HG02840 (cell line): Measurements from ENCODE around the gene FCGBP.

Source experiments
- ATAC-seq: cut with Tn5 transposase; IDR thresholded peaks from one replicate; pipeline ENCODE4 v1.9.1; 2021; ENCODE audit warnings: mild to moderate bottlenecking, moderate library complexity, moderate number of reproducible peaks; ENCODE audit not compliant: unreplicated experiment, low FRiP score

The FCGBP gene

DNA sequence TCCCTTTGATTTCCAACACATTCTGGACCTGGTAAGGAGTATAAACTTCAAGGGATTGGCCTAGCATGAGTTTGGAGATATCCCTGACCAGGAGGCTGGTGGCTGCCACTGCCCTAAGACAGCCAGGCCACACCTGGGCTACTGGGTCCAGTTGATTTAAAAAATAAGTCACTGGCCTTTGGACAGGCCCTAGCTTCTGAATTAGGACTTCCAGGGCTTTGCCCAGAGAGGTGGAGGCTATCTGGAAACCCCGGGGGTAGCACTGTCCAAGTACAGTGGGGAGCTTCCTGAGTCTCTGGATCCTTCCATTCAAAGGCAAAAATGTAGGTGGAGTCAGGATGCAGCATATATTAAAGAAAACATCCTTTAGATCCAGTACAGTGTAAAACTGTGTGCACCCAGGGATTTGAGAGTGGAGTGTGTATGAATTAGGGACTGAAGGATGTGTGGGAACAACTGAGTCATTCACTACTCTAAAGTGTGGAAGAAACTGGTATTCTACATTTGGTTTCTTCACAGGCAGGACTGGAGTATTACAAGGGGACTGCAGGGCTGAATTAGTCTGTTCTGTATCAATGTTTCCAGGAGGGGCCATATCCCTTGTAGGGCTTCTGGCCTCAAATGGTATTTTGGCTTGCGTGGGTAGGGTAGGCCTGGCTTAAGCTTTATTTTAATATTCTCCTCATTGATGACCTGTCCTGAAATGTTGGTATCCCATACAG, 14.8 kb upstream of the FCGBP start:
- ATAC-seq = no peak

DNA sequence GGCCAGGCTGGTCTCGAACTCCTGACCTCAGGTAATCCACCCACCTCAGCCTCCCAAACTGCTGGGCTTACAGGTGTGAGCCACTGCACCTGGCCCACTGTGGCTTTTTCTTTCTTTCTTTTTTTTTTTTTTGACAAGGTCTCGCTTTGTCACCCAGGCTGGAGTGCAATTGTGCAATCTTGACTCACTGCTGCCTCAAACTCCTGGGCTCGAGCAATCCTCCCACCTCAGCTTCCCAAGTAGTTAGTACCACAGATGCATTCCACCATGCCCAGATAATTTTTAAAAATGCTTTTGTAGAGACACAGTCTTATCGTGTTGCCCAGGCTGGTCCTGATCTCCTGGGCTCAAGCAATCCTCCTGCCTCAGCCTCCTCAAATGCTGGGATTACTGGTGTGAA, 12.1 kb upstream of the FCGBP start:
- ATAC-seq = no peak

DNA sequence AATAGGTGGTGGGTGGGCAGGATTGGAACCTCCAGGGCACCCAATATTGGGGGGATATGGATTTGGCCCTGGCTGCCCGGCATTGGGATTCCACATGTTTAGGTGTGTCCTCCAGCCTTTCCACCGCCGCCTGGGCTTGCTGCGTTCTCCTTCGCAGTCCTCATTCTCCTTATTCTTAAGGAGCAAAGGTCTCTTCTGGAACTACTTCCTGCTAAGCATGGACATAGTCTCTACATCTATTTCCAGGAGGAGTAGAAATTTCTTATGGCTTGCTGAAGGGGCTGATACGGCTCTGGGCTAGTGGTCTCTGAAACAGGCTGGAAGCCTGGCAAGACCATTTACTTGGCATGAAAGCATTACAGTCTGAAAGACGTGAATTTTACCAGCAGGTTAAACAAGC, 9.2 kb upstream of the FCGBP start:
- no peak for ATAC-seq

DNA sequence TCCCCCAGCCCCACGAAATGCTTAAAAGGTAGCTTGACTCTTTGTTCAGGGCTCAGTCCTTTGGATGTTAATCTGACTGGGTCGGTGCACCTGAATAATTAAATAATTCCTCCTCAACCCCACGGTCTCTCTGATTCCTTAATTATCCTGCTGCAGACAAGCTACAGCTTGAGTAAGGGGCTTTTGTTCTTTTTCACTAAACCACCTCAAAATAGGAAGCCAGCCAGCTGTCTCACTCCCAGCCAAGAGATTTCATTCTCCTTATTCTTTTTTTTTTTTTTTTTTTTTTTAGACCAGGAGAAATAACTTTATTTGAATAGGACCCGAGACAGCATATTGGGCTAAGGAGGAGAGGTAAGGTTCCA, 7.9 kb upstream of the FCGBP start:
- ATAC-seq = no peak

DNA sequence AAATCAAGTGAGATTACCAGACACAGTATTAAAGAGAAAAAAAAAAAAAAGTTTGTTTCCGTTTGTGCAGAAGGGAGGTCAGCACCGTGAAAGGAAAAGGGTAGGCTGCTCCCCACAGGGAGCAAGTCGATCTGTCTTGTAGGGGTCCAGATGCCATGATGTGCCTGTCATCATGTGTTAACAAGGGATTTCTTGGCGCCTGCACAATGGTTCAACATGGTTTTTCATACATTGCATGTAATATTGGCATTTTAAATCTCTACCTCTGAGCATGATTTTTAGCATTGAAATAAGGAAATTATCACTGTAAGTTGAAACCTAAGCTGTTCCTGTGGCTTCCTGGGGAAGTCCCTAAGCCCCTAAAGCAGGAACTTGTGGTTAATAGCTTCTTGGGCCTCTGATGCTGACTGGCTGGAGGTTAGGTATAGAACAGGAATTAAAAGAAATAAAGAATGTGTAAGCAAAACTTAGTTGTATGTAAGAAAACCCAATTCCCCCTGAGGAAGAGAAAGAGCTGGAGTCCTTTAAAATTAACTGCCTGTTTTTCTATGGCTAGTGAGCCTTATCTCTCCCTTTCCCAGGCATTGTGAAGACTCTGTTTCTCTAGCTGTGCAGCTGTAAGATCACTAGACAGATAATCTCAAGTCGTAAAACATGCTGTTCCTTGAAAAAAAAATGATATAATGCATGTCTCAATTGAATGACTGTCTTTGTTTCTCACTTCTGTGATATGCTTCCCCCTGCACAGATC, 7.4 kb upstream of the FCGBP start:
- ATAC-seq = no peak

DNA sequence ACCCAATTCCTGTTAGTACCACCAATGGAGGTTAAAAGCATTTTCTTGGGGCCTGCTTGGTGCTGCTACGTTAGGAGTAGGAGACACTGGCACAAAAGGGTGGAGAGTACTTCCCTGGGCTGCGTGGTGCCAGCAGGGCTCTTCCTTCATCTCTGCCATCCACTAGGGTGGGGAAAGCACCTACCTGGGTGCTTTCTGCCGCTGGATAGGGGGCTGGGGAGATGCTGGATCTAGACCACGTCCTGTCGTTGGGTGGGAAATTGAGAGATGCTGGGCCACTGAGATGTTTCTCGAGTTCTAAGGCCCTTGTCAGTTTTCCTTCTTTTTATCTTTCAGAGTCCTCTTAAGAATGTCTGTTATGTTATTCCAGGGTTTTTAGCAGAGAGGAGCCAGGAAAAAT, 6.7 kb upstream of the FCGBP start:
- no peak for ATAC-seq

DNA sequence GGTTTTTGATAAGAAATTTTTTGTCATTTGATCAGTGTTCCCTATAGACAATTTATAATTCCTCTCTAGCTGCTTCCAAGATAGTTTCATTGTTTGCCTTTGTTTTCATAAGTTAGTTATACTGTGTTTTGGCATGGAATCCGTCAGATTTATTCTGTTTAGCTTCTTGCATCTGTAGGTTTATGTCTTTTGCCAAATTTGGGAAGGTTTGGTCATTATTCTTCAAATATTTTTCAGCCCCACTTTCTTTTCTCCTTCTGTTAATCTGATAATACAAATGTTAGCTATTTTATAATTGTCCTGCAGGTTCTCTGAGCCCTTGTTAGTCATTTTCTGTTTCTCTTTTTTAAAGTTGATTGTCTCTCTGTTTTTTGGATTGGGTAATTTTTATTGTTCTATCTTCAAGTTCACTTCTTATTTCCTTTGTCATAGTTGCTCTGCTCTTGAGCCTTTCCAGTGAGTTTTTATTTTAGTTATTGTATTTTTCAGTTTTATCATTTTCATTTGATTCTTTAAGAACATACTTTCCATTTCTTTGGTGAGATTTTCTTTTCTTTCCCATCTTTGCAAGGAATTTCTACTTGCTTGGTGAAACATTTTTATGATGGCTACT, 5.9 kb upstream of the FCGBP start:
- ATAC-seq = no peak

DNA sequence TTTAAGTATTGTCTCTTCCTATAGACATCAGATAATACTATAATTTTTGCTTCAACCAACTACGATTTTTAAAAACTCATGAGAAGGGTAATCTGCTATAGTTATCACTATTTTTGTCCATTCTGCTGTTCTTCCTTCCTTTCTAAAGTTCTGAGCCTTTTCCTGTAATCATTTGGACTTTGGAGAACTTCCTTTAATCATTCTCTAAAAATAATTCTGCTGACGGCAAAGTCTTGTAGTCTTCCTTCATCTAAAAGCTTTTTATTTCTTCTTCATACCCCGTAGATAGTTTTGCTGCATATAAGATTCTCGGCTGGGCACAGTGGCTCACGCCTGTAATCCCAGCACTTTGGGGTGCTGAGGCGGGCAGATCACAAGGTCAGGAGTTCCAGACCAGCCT, 5.1 kb upstream of the FCGBP start:
- ATAC-seq = no peak

DNA sequence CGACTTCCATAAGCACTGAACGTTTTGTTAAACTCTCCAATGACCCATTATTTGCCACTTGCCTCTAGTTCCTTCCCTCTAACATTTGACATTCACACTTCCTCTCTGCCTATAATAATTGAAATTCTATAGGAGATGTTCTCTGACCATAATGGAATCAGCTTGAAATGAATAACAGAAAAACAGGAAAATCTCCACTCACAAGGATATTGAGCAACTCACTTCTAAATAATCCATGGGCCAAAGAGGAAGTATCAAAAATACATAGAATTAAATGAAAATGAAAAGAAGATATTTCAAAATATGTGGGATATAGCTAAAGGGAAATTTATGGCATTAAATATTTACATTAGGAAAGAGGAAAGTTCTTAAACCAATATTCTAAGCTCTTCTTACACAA, 3.4 kb upstream of the FCGBP start:
- no peak for ATAC-seq

DNA sequence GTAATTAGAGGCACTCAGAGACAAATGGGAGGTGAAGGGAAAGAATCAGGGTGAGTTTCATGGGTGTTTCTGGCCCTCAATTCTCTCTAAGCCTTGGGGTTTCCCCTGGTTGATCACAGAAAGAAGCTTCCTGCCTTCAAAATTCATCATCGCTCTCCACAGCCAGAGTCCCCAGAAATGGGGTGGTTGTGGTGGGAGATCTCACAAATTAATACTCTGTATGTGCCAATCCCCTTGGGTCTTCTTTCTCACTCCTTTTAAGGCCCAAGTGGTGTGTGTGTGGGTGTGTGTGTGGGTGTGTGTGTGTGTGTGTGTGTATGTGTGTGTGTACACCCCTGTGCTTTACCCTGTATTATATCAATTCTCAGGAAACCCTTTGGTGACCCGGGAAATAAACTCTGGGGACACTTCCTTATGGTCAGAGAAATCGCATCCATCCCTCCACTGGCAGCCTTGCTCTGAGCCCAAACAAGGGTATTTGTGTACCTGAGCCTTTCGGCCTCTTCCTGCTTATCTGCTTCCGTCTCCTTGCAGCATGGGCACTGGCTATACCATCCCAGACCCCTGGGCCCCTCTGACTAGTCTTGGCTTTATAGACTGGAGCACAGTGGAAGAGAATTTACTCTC, 2.8 kb upstream of the FCGBP start:
- no peak for ATAC-seq

DNA sequence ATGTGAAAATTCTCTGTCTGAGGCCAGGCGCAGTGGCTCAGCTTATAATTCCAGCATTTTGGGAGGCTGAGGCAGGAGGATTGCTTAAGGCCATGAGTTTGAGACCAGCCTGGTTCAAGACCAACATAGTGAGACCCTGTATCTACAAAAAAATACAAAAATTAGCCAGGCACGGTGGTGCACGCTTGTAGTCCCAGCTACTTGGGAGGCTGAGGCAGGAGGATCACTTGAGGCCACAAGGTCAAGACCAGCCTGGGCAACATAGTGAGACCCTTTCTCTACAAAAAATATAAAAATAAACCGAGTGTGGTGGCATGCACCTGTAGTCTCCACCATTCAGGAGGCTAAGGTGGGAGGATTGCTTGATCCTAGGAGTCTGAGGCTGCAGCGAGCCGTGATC, 2.2 kb upstream of the FCGBP start:
- ATAC-seq = no peak

DNA sequence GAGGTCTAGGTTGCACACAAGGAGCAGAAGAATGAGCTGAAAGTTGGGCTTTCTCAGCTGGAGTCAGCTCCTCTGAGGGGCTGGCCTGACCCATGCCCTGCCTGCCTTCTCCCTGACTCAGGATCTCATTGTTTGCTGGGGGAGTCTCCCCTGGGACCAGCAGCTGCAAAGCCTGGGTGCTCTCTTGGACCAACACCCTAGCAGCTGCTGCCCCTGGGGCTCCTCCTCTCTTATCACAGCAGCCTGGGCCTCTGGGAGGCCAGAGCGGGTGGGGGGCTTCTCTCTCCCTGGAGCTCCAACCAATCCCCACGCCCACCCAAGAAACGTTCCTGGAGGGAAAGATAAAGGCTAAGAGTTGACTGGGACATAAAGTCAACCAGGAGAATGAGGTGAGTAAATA, 1.6 kb upstream of the FCGBP start:
- no peak for ATAC-seq

DNA sequence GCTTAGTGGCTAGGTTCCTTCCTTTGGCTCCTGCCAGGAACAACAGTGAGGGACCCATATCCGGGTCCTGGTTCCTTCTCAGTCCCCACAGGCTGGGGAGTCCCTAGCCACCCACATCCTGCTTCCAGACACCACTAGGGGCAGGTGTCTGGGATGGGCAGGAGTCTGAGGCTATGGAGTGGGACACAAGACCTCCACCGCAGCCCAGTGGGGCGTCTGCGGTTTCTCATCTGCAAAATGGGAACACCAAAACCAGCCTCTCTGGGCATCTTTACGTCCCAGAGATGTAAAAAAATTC, 879 bp upstream of the FCGBP start:
- ATAC-seq = no peak

DNA sequence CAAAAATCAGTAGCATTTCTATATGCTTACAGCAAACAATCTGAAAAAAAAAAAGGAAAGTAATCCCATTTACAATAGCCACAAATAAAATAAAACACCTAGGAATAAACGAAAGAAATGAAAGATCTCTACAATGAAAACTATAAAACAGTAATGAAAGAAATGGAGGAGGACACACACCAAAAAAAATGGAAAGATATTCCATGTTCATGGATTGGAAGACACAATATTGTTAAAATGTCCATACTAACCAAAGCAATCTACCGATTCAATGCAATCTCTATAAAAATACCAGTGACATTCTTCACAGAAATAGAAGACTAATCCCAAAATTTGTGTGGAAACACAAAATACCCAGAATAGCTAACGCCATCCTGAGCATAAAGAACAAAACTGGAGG, 4.7 kb downstream of the FCGBP start:
- no peak for ATAC-seq

DNA sequence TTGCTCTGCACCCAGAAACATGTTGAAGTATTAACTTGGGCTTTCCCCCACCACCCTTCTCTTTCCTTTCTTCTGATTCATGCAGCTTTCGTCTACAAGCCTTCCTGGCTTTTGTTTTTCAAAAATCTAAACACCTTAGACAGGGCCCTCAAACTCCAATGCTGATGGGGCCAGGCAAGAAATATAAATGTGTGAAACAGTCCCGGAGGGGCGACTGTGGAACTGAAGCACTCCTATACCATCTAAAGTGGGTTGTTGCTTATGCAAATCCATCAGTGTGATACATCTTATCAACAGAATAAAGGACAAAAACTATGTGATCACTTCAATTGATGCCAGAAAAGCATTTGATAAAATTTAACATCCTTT, 6.1 kb downstream of the FCGBP start:
- no peak for ATAC-seq

DNA sequence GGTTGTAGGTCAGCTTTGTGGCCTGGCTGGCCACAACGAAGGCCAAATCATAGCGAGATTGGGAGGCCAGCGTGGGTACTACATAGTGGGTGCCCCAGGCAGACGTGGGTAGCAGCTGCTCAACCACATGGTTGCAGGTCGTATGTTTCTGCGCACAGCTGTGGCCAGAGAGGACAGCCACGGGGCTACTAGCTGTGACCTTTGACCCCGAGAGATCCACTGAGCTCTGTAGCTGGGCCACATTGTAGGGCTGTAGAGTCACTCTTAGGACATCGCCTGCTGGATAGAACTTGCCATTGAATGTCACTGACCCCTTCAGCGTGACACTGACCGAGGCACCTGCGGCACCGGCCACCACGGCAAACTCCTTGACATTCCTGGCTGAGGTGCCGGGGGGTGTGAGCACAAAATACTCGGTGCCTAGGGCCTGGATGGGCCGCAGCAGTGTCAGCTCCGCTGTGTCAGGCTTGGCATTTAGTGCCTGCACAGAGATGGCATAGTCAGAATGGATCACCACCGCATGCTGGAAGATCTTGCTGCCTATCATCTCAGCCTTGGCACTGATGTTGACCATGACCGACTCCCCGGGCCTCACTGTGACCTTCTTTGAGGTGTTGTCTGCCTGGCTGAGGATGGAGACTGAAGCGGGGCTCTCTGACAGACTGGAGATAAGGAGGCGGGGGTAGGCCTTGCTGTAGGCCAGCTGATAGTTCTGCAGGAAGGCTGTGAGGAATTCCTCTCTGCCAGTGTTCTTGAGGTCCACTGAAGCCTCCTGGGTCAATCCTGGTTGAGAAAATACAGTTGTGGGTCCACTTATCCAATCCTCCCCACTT, 6.7 kb downstream of the FCGBP start:
- no peak for ATAC-seq

DNA sequence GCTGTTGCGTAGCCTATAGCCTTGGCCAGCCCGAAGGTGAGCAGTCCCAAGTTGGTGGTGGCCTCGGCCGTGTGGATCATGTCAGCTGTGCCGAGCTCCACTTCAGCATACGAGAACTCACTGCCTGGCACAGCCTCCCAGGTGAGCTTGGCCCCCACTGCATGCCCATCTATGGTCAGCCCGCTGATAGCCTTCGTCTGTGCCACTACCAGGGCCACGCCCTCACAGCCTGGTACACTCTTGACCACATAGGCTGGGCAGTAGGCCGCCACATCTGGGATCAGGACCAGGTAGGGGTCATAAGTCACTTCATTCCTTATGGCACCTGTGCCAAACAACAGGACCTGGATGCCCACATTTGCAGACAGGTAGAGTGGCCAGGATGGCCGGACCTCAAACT, 7.4 kb downstream of the FCGBP start:
- no peak for ATAC-seq

DNA sequence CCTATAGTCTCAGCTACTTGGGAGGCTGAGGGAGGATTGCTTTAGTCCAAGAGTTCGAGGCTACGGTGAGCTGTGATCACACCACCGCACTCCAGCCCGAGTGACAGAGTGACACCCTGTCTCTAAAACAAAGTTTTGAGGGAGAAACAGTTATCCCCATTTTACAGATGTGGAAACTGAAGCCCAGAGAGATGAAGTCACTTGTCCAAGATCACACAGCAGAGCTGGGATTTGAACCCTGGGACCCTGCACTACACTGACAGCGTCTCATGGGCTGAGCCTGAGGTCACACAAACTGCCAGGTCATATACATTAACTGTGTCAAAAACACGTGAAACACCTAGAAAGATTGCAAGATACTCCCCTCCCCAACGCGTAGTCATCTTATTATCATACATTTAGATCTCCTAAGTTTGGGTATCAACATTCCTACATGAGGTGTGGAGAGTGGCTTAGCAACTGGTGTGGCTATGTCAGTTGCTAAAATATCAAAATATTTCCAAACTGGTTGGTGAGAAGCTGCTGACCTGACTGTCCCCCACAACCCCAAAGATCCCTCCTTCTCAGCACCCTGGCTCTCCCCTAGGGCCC, 8.2 kb downstream of the FCGBP start:
- no peak for ATAC-seq

DNA sequence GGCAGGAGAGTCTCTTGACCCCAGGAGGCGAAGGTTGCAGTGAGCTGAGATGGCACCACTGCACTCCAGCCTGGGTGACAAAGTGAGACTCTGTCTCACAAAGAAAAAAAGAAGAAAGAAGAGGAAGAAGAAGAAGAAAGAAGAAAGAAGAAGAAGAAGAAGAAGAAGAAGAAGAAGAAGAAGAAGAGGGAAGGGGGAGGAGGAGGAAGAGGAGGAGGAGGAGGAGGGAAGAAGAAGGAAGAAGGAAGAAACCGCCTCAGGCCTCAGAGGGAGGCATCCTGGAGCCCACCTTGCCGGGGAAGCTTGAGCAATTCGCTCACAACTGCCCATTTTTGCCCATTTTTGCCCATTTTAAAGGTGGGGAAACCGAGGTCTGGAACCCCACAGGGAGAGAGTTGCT, 9.5 kb downstream of the FCGBP start:
- ATAC-seq = no peak

DNA sequence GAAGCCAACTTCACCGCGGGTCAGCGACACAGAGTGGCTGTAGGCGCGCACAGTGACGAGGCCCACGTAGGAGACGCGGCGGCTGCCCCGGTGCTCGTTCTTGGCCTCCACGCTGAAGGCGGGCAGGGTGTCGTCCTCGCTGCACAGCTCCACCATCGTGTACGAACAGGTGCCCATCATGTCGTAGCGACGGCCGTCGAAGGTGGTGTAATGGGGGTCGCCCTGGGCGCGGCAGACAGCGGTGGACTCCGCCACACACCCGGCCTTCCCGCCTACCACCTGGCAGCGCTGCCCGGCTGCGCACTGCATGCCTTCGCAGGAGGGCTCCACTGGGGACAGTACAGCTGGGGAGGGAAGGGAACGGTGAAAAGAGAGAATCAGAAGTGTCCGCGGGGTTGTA, 10.0 kb downstream of the FCGBP start:
- no peak for ATAC-seq

DNA sequence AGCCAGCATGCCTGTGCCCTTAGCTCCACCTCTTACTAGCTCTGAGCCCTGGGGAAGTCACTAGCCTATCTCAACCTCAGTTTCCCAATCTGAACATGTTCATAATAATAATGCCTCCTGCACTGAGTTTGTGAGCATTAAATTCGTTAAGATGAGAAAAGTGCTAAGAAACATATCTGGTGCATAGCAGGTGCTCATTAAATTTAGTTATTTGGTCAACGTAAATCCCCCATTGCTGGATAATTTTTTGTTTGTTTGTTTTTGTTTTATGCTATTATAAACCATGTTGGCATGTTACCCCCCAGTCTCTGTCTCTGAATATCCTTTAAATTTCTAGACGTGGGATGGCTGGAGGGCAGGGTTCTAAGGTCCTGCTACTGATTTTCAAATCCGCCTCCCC, 10.6 kb downstream of the FCGBP start:
- no peak for ATAC-seq
